Loucy (cell line): ENCODE data around the gene GPSM3.
A peak's percentile ranks its signal among the peaks of the same experiment; 100 is the strongest.

Source experiments
- H2AFZ ChIP-seq: fragments of 200-600 bp; sonication (generic); 2 replicates; pipeline ENCODE4 v1.6.0; 2016; ENCODE audit warnings: antibody characterized with exemption, mild to moderate bottlenecking, low read length, moderate library complexity
- H3F3A ChIP-seq: fragments of 200-600 bp; 2 replicates; pipeline ENCODE4 v1.6.0; 2016; ENCODE audit warnings: antibody characterized with exemption, low read depth, mild to moderate bottlenecking
- H3K27me3 ChIP-seq: fragments of 200-600 bp; sonication (generic); 2 replicates; pipeline ENCODE4 v1.6.1; 2014; ENCODE audit warnings: low read length, mild to moderate bottlenecking; ENCODE audit not compliant: insufficient read depth, poor library complexity, severe bottlenecking
- H3K36me3 ChIP-seq: fragments of 200-600 bp; sonication (generic); 2 replicates; pipeline ENCODE4 v1.6.1; 2016; ENCODE audit warnings: low read length; ENCODE audit not compliant: insufficient read depth
- H3K4me1 ChIP-seq: fragments of 200-600 bp; sonication (generic); 2 replicates; pipeline ENCODE4 v1.5.1; 2014; ENCODE audit warnings: low read length, mild to moderate bottlenecking; ENCODE audit not compliant: insufficient read depth, poor library complexity, severe bottlenecking
- H3K4me2 ChIP-seq: fragments of 200-600 bp; sonication (generic); 2 replicates; pipeline ENCODE4 v1.6.0; 2014; ENCODE audit warnings: antibody characterized with exemption, low read length, low read depth, mild to moderate bottlenecking; ENCODE audit not compliant: poor library complexity, severe bottlenecking
- H3K4me3 ChIP-seq: fragments of 200-600 bp; sonication (generic); 2 replicates; pipeline ENCODE4 v1.5.1; 2014; ENCODE audit warnings: low read length, mild to moderate bottlenecking, mixed read lengths; ENCODE audit not compliant: poor library complexity, severe bottlenecking
- H3K79me2 ChIP-seq: fragments of 200-600 bp; sonication (generic); 2 replicates; pipeline ENCODE4 v1.6.1; 2014; ENCODE audit warnings: low read length; ENCODE audit not compliant: insufficient read depth
- H3K9ac ChIP-seq: fragments of 200-600 bp; sonication (generic); 2 replicates; pipeline ENCODE4 v1.6.0; 2014; ENCODE audit warnings: mild to moderate bottlenecking, low read depth, low read length, moderate library complexity; ENCODE audit not compliant: poor library complexity, severe bottlenecking
- H3K9me2 ChIP-seq: fragments of 200-600 bp; sonication (generic); replicated peaks from 2 replicates; pipeline ENCODE4 v1.6.1; 2016; ENCODE audit warnings: low read depth, low read length, mixed read lengths
- H3K9me3 ChIP-seq: fragments of 200-600 bp; sonication (generic); 2 replicates; pipeline ENCODE4 v1.6.1; 2014; ENCODE audit warnings: mild to moderate bottlenecking, antibody characterized with exemption, low read length, low read depth; ENCODE audit not compliant: insufficient read depth
- H4K20me1 ChIP-seq: fragments of 200-600 bp; sonication (generic); 2 replicates; pipeline ENCODE4 v1.6.0; 2014; ENCODE audit warnings: antibody characterized with exemption, low read length, mild to moderate bottlenecking; ENCODE audit not compliant: insufficient read depth, poor library complexity, severe bottlenecking
- EZH2phosphoT487 ChIP-seq: fragments of 200-600 bp; IDR thresholded peaks from 2 replicates; pipeline ENCODE4 v1.6.1; 2018; ENCODE audit warnings: antibody characterized with exemption, mild to moderate bottlenecking, moderate library complexity, borderline replicate concordance
- TF ChIP-seq, protein P1 (sequence below): fragments of 200-600 bp; sonication (generic); conservative IDR thresholded peaks from 2 replicates; pipeline ENCODE4 v1.5.1; 2014; ENCODE audit warnings: mild to moderate bottlenecking, antibody characterized with exemption, low read length

GPSM3 gene

DNA sequence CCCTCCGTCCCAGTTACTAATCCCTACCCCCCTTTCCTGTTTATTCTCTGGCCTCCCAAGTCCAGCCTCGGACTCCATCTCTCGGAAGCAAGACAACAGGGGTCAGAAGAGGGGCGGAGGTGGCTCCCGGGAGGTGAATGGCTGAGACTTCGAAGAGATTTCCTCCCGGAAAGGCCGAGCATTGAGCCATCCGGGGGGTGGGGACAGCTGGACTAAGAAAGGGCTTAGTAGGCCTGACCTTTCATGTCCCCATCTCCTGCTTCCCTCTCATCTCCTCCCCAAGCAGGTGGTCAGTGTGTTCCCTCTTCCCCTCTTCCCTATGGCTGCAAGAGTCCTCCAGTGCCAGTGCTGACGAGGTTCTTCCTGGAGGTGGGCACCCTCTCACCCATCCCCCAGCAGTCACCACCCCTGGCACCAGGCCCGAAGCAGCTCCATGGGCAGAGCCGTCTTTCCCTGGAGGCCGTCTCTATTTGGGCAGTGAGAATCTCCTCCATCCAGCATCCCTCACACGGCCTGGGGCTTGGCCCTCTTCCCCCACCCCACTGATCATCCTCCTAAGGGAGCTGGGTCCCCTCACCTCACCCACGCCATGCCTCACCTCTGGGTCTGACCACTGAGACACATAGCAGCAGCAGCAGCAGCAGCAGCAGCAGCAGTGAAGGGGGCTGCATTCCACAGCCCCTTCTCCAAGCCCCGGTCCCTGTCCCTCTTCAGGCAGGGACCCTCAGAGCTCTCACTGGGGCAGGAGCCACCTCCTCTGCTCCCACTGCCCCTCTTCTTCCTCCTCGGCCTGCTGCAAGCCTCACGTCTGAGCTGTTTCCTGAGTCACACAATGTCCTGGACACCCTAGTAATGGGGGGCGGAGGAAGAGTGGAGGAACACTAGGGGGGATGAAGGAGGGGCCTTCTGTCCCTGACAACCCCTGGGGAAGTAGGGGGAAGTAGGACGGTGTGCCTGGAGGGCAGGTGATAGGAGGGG, 31.1 kb upstream of the GPSM3 start, which contains the start of gene NOTCH4:
Gene NOTCH4, minus strand, starts transcription at position 810 of the 978 bp plus-strand sequence. Its CDS starts 139 bp downstream, at position 671.
- Histone ChIP-seq H3F3A (no peaks in the 10 kb centered on the region), H3K9ac (no peak within 1 kb of the TSS), H3K4me2 (no peak within 1 kb of the TSS), H3K9me2 (no peaks in the 10 kb centered on the region), H4K20me1 (no peaks in the 10 kb centered on the region), H3K9me3 (no peaks in the 10 kb centered on the region), H2AFZ (peak within 1 kb of the TSS; percentile 56; the same call in 1 of the 2 replicates), H3K79me2 (no peaks in the 10 kb centered on the region), H3K4me3 (no peak within 1 kb of the TSS), H3K36me3 (no peaks in the 10 kb centered on the region), H3K4me1 (peaks cover 5% of the 10 kb centered on the region), H3K27me3 (no peaks in the 10 kb centered on the region)
- TF ChIP-seq, protein P1, sequence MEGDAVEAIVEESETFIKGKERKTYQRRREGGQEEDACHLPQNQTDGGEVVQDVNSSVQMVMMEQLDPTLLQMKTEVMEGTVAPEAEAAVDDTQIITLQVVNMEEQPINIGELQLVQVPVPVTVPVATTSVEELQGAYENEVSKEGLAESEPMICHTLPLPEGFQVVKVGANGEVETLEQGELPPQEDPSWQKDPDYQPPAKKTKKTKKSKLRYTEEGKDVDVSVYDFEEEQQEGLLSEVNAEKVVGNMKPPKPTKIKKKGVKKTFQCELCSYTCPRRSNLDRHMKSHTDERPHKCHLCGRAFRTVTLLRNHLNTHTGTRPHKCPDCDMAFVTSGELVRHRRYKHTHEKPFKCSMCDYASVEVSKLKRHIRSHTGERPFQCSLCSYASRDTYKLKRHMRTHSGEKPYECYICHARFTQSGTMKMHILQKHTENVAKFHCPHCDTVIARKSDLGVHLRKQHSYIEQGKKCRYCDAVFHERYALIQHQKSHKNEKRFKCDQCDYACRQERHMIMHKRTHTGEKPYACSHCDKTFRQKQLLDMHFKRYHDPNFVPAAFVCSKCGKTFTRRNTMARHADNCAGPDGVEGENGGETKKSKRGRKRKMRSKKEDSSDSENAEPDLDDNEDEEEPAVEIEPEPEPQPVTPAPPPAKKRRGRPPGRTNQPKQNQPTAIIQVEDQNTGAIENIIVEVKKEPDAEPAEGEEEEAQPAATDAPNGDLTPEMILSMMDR = no peak
- no peak for TF ChIP-seq EZH2phosphoT487

DNA sequence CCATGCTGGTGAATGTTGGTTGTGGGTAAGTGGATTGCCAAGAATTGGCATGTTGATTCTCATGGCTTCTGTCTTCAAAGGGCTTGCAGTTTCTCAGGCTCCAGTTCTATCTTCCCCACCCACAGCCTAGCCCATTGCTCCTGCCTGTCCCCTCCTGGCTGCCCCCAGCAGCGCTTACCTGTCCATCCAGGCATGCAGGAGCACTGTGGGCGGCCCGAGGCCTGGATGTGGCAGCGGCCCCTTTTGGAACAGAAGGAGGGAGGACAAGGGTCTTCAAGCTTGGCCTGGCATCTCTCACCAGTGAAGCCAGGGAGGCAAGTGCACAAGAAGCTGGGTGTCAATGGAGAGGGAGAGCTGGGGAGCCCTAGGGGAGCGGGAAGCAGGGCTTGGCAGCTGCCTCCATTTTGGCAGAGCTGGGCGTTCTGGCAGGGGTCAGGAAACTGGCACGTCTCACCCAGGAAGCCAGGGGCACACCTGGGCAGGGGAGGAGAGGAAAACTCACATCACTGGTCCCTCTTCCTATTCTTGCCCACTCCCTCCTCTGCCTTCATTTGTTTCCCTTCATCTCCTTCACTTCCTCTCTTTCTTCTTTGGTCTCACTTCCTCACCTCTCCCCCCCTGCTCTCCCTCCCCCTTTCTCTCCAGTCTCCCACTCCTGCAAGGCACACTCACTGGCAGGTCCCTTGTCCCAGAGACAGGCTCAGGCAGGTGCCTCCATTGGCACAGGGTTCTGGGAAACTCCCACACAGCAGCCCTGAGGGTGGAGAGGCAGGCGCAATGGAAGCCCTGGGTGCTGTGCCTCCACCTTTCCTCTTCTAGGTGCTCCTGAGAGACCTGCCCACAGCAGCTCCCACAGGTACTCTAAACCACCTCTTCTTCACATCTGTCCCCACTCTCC, 30.1 kb upstream of the GPSM3 start:
- Histone ChIP-seq H3K27me3 (no peaks in the 10 kb centered on the region), H3F3A (no peaks in the 10 kb centered on the region), H3K9me3 (no peaks in the 10 kb centered on the region), H3K4me1 (peaks cover 5% of the 10 kb centered on the region), H3K9me2 (no peaks in the 10 kb centered on the region), H3K4me3 (no peak overlapping the region), H3K36me3 (no peaks in the 10 kb centered on the region), H2AFZ (0 out of 2 replicates have a peak overlapping the region, but pooled peaks have one; percentile 45), H3K79me2 (no peaks in the 10 kb centered on the region), H3K9ac (no peak overlapping the region), H4K20me1 (no peaks in the 10 kb centered on the region), H3K4me2 (no peak overlapping the region)
- TF ChIP-seq EZH2phosphoT487 = no peak
- TF ChIP-seq, protein P1 = no peak

GRCh38 chr6:32220021-32220420, 27.6 kb upstream of the GPSM3 start:
- Histone ChIP-seq H3K9me3 (no peaks in the 10 kb centered on the region), H3K9ac (no peak overlapping the region), H2AFZ (no peak overlapping the region), H3F3A (no peaks in the 10 kb centered on the region), H3K79me2 (no peaks in the 10 kb centered on the region), H3K36me3 (no peaks in the 10 kb centered on the region), H3K9me2 (no peaks in the 10 kb centered on the region), H3K4me3 (no peak overlapping the region), H4K20me1 (no peaks in the 10 kb centered on the region), H3K4me2 (no peak overlapping the region), H3K27me3 (no peaks in the 10 kb centered on the region), H3K4me1 (peaks cover 5% of the 10 kb centered on the region)
- TF ChIP-seq EZH2phosphoT487 = no peak
- TF ChIP-seq, protein P1 = no peak
